DOHH2 (cell line): ENCODE measurements around the gene TCEANC.

Source experiments
- H3F3A ChIP-seq: fragments of 200-600 bp; sonication (generic), shearing (Covaris generic); 2 replicates; pipeline ENCODE4 v1.6.0; 2016; ENCODE audit warnings: antibody characterized with exemption, mild to moderate bottlenecking; ENCODE audit not compliant: control insufficient read depth, insufficient read depth
- H3K27ac ChIP-seq: fragments of 200-600 bp; sonication (generic); 2 replicates; pipeline ENCODE4 v1.5.1; 2014; ENCODE audit warnings: low read depth, mild to moderate bottlenecking, low read length, moderate library complexity
- H3K27me3 ChIP-seq: fragments of 200-600 bp; sonication (generic); 2 replicates; pipeline ENCODE4 v1.6.1; 2014; ENCODE audit warnings: mild to moderate bottlenecking, low read length, mixed read lengths; ENCODE audit not compliant: control insufficient read depth
- H3K36me3 ChIP-seq: fragments of 200-600 bp; sonication (generic); 2 replicates; pipeline ENCODE4 v1.6.1; 2014; ENCODE audit warnings: mild to moderate bottlenecking, low read length, moderate library complexity, mixed read lengths; ENCODE audit not compliant: control insufficient read depth
- H3K4me1 ChIP-seq: fragments of 200-600 bp; sonication (generic); 2 replicates; pipeline ENCODE4 v1.6.1; 2014; ENCODE audit warnings: mild to moderate bottlenecking, low read length, mixed read lengths; ENCODE audit not compliant: control insufficient read depth
- H3K4me2 ChIP-seq: fragments of 200-600 bp; sonication (generic); 2 replicates; pipeline ENCODE4 v1.6.0; 2014; ENCODE audit warnings: mild to moderate bottlenecking, low read length, moderate library complexity
- H3K4me3 ChIP-seq: fragments of 200-600 bp; sonication (generic); 2 replicates; pipeline ENCODE4 v1.5.1; 2014; ENCODE audit warnings: mild to moderate bottlenecking, low read length, mixed read lengths
- H3K79me2 ChIP-seq: fragments of 200-600 bp; sonication (generic); 2 replicates; pipeline ENCODE4 v1.6.1; 2014; ENCODE audit warnings: mild to moderate bottlenecking, low read length, mixed read lengths; ENCODE audit not compliant: control insufficient read depth
- H3K9me2 ChIP-seq: fragments of 200-600 bp; sonication (generic); replicated peaks from 2 replicates; pipeline ENCODE4 v1.6.1; 2014; ENCODE audit warnings: mild to moderate bottlenecking, low read length, mixed read lengths; ENCODE audit not compliant: control insufficient read depth
- H3K9me3 ChIP-seq: fragments of 200-600 bp; sonication (generic); 2 replicates; pipeline ENCODE4 v1.6.1; 2014; ENCODE audit warnings: antibody characterized with exemption, low read length, mixed read lengths; ENCODE audit not compliant: control insufficient read depth, insufficient read depth
- H4K20me1 ChIP-seq: fragments of 200-600 bp; sonication (generic); 2 replicates; pipeline ENCODE4 v1.6.0; 2014; ENCODE audit warnings: low read depth, mild to moderate bottlenecking, antibody characterized with exemption, low read length, moderate library complexity; ENCODE audit not compliant: control insufficient read depth, insufficient read depth
- EZH2phosphoT487 ChIP-seq: fragments of 200-600 bp; sonication (generic); IDR thresholded peaks from 2 replicates; pipeline ENCODE4 v1.6.1; 2017; ENCODE audit warnings: borderline replicate concordance, mild to moderate bottlenecking, antibody characterized with exemption, low read length, moderate library complexity, mixed read lengths
- TF ChIP-seq, protein P1 (sequence below): fragments of 200-600 bp; sonication (generic); IDR thresholded peaks from one replicate; pipeline ENCODE4 v1.5.1; 2014; ENCODE audit warnings: antibody characterized with exemption, mild to moderate bottlenecking, low read depth, low read length; ENCODE audit not compliant: poor library complexity, severe bottlenecking

Gene TCEANC

DNA sequence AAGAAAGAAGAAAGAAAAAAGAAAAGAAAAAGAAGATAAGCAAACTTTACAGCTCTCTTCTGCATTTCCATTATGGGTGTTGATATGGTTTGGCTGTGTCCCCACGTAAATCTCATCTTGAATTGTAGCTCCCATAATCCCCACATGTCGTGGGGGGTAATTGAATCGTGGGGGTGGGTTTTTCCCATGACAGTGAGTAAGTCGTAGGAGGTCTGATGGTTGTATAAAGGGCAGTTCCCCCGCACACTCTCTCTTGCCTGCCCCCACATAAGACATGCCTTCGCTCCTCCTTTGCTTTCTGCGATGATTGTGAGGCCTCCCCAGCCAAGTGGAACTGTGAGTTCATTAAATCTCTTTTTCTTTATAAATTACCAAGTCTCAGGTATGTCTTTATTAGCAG, 28.7 kb downstream of the TCEANC start:
- no peaks in the 10 kb centered on the region for H3K79me2 ChIP-seq
- no peak overlapping the region for H3K27ac ChIP-seq
- H3K4me1 ChIP-seq: peaks cover 24% of the 10 kb centered on the region
- H3F3A ChIP-seq: no peaks in the 10 kb centered on the region
- H3K4me2 ChIP-seq: no peak overlapping the region
- TF ChIP-seq, protein P1, sequence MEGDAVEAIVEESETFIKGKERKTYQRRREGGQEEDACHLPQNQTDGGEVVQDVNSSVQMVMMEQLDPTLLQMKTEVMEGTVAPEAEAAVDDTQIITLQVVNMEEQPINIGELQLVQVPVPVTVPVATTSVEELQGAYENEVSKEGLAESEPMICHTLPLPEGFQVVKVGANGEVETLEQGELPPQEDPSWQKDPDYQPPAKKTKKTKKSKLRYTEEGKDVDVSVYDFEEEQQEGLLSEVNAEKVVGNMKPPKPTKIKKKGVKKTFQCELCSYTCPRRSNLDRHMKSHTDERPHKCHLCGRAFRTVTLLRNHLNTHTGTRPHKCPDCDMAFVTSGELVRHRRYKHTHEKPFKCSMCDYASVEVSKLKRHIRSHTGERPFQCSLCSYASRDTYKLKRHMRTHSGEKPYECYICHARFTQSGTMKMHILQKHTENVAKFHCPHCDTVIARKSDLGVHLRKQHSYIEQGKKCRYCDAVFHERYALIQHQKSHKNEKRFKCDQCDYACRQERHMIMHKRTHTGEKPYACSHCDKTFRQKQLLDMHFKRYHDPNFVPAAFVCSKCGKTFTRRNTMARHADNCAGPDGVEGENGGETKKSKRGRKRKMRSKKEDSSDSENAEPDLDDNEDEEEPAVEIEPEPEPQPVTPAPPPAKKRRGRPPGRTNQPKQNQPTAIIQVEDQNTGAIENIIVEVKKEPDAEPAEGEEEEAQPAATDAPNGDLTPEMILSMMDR: no peak
- no peak for TF ChIP-seq EZH2phosphoT487
- no peaks in the 10 kb centered on the region for H3K9me2 ChIP-seq
- no peaks in the 10 kb centered on the region for H3K36me3 ChIP-seq
- H3K4me3 ChIP-seq: no peak overlapping the region
- H3K27me3 ChIP-seq: no peaks in the 10 kb centered on the region
- no peaks in the 10 kb centered on the region for H4K20me1 ChIP-seq
- H3K9me3 ChIP-seq: no peaks in the 10 kb centered on the region

DNA sequence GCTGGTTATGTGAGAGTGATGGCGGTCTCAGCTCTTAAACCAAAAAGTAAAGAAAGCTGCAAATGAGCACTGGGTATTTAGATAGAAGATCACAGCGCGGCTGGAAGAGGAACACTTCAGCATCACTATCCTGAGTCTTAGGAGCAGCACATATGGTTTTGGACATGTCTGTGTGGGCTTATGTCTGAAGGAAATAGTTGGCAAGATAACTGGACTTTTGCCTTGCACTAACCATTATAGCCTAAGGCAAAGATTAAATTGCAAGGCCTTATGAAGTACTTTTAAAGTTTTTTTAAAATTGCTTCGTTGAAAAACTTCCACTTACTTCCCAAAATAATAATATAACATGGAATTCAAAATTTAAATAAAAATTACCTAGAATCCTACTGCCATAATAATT, 31.4 kb downstream of the TCEANC start:
- no peaks in the 10 kb centered on the region for H4K20me1 ChIP-seq
- no peak for TF ChIP-seq EZH2phosphoT487
- TF ChIP-seq, protein P1: no peak
- no peaks in the 10 kb centered on the region for H3K9me3 ChIP-seq
- H3F3A ChIP-seq: no peaks in the 10 kb centered on the region
- peaks cover 9% of the 10 kb centered on the region for H3K79me2 ChIP-seq
- no peak overlapping the region for H3K4me3 ChIP-seq
- no peaks in the 10 kb centered on the region; the same call in 1 of the 2 replicates for H3K36me3 ChIP-seq
- H3K4me1 ChIP-seq: peaks cover 32% of the 10 kb centered on the region
- no peaks in the 10 kb centered on the region for H3K9me2 ChIP-seq
- H3K27ac ChIP-seq: no peak overlapping the region
- H3K4me2 ChIP-seq: no peak overlapping the region
- H3K27me3 ChIP-seq: no peaks in the 10 kb centered on the region

DNA sequence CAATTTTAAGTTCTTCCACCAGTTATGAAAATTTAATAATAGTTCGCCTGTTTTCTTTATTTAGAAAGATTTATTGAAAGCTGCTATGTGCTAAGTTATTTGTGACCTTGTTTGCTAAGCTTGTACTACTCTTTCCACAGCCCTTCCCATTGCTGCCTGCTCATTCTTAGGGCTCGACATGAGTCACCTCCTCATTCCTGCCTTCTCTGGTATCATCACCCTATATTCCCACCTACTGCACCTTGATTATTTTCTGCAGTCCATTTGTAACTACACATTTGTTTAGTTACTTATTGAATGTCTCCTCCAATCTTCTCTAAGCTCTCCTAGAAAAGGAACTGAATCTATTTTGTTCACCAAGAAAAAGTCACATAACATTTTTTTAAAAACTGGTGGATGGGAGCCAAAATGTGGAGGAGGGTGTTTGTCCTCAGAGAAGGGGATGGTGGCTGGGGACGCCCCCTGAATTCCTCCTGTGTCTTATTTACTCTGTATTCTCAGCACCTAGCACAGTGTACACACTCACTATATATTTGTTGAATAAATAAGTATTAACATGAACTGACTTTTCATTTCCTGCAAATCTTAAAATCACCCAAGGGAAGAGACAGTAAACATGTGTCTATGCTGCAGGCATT, 32.3 kb downstream of the TCEANC start:
- Histone ChIP-seq H3K27ac (no peak overlapping the region), H3K79me2 (peaks cover 18% of the 10 kb centered on the region)

More for the DNA sequence above, 32.3 kb downstream of the TCEANC start:
- H3K9me3 ChIP-seq: no peaks in the 10 kb centered on the region
- H3K4me3 ChIP-seq: no peak overlapping the region
- H3K36me3 ChIP-seq: no peaks in the 10 kb centered on the region; the same call in 1 of the 2 replicates
- H3F3A ChIP-seq: no peaks in the 10 kb centered on the region
- peaks cover 34% of the 10 kb centered on the region for H3K4me1 ChIP-seq
- peak overlapping the region; percentile 28; the same call in 1 of the 2 replicates for H3K4me2 ChIP-seq
- TF ChIP-seq, protein P1: no peak
- no peak for TF ChIP-seq EZH2phosphoT487
- H4K20me1 ChIP-seq: no peaks in the 10 kb centered on the region
- no peaks in the 10 kb centered on the region for H3K9me2 ChIP-seq
- no peaks in the 10 kb centered on the region for H3K27me3 ChIP-seq
